Epidermal melanocyte (primary cell): ENCODE results near the gene SCAMP3.

Experiments
- DNase-seq: peaks from one replicate; pipeline ENCODE4 v3.0.0; 2011; ENCODE audit warnings: low spot score; ENCODE audit not compliant: insufficient read length

The SCAMP3 gene

DNA sequence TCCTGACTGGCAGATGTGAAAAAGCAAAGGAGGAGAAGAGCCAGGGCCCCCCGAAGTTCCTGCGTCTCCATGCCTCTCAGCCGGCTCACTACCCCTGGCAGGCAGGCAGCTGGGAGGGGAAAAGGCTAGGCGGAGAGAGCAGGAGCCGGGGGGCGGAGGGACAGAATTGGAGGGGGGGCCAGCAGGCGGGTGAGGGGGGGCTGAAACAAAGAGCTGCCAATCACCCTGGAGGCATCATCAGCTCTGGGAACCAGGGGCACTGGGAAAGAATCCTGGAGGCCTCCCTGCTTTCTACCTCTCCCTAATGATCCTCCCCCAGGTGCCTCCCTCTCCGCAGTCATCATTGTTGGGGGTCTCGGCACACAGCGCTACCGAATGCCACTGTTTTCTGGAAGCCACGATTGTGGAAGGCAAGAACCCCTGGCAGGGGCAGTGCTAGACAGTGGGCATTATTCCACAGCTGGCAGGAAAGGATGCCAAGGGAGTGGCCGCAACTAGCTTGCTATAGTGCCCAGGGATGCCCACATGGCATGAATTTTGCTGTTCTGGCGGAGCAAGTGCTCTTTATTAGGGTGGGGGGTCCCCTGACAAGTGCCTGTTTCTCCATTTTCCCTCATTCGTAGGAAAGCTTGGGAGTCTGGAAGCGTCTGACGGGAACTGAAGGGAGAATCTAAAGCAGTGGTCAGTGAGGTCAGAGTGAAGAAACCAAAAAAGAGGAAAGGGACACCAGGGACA lies 54.2 kb downstream of the SCAMP3 start, which contains the start of gene THBS3:
THBS3 (minus strand) TSS at position 92 of the 735 bp plus-strand sequence; CDS start at position 71, 21 bp downstream.
- no peak for DNase-seq

DNA sequence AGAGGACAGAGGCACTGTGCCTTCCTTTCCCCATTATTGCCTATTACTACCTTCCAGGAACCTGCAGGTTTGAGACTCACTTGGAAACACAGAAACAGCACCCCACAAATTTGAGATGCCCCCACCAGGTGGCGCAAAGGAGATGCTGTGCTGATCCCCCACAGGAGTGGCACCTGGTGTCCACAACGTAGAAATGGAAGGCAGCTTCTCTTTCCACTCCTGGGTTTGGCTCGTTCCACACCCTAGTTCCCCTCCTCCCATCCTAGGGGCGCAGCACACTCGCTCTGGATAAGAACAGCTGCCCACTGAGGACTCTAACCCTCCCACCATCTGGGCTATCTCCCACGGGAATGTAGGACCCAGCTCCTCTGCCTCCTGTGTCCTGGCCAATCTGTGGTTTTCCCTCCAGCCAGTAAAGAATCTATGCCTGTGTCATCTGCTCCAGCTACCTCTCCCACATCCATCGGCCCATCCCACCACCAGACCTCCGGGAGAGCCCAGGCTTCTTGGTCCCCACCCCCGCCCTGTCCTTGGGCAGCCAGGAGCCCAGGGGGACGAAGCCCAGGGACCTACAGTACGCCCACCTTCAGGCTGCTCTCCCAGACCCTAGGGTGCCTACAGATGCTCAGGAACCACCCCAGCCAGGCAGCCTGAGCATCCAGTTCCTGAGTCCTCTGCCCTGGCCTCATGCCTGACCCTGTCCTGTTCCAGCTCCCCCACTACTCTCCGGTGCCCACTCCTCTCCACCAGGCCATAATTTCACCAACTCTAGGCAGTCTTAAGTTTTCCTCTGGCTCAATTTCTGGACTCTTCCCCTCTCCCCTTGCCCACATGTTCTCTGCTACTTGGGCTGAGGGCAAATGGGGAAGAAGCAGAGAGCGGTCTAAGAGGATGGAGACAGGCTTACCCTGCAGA lies 55.0 kb downstream of the SCAMP3 start:
- no peak for DNase-seq
